Measurements from ENCODE around the gene HSPA13. TPM values are rescaled to one million over a fixed set of nuclear protein-coding genes. Genes with fewer than 3 reads are reported as not detected.

HSPA13 gene
- total RNA-seq, 1 donor from 2014 or later: 95.6 TPM

GRCh38 chr21:14376854-14377253, 6.1 kb downstream of the HSPA13 start:
- no peaks in the 10 kb centered on the region for H3K27me3 ChIP-seq (ENCODE audit: control insufficient read depth, insufficient read depth, low read length)
- H3K4me3 ChIP-seq (ENCODE audit: low read depth, low read length): no peak overlapping the region
- DNase-seq (ENCODE audit: low read depth) (no peak), FAIRE-seq (no peak)
- no peak for TF ChIP-seq CTCF (IDR thresholded peaks at IDR 0.05; ENCODE audit: insufficient read depth, low read length, severe bottlenecking)
- H3K36me3 ChIP-seq (ENCODE audit: control insufficient read depth, insufficient read depth, low read length): peaks cover 10% of the 10 kb centered on the region

- DNase-seq (ENCODE audit: low read depth): no peak
Observed at GRCh38 chr21:14366998-14367397, 15.9 kb downstream of the HSPA13 start.

GRCh38 chr21:14361958-14362357, 21.0 kb downstream of the HSPA13 start:
- Histone ChIP-seq H3K36me3 (ENCODE audit: control insufficient read depth, insufficient read depth, low read length) (no peaks in the 10 kb centered on the region), H3K4me3 (ENCODE audit: low read depth, low read length) (no peak overlapping the region), H3K27me3 (ENCODE audit: control insufficient read depth, insufficient read depth, low read length) (no peaks in the 10 kb centered on the region)
- no peak for TF ChIP-seq CTCF (IDR thresholded peaks at IDR 0.05; ENCODE audit: insufficient read depth, low read length, severe bottlenecking)
- DNase-seq (ENCODE audit: low read depth) (peak; percentile 98), FAIRE-seq (no peak)

More at GRCh38 chr21:14366998-14367397, 15.9 kb downstream of the HSPA13 start:
- FAIRE-seq: no peak
- H3K36me3 ChIP-seq (ENCODE audit: control insufficient read depth, insufficient read depth, low read length): no peaks in the 10 kb centered on the region
- TF ChIP-seq CTCF (IDR thresholded peaks at IDR 0.05; ENCODE audit: insufficient read depth, low read length, severe bottlenecking): no peak
- H3K4me3 ChIP-seq (ENCODE audit: low read depth, low read length): no peak overlapping the region
- H3K27me3 ChIP-seq (ENCODE audit: control insufficient read depth, insufficient read depth, low read length): no peaks in the 10 kb centered on the region

- DNase-seq (ENCODE audit: low read depth) (peak; percentile 79), FAIRE-seq (no peak)
- no peak overlapping the region for H3K4me3 ChIP-seq (ENCODE audit: low read depth, low read length)
- TF ChIP-seq CTCF (IDR thresholded peaks at IDR 0.05; ENCODE audit: insufficient read depth, low read length, severe bottlenecking): no peak
- H3K36me3 ChIP-seq (ENCODE audit: control insufficient read depth, insufficient read depth, low read length): no peaks in the 10 kb centered on the region
- no peaks in the 10 kb centered on the region for H3K27me3 ChIP-seq (ENCODE audit: control insufficient read depth, insufficient read depth, low read length)
Observed at GRCh38 chr21:14358775-14359174, 24.2 kb downstream of the HSPA13 start.

GRCh38 chr21:14356746-14357145, 26.2 kb downstream of the HSPA13 start:
- TF ChIP-seq CTCF (IDR thresholded peaks at IDR 0.05; ENCODE audit: insufficient read depth, low read length, severe bottlenecking): no peak
- FAIRE-seq (no peak), DNase-seq (ENCODE audit: low read depth) (peak; percentile 89)

GRCh38 chr21:14354515-14354914, 28.4 kb downstream of the HSPA13 start:
- no peak overlapping the region for H3K4me3 ChIP-seq (ENCODE audit: low read depth, low read length)
- H3K27me3 ChIP-seq (ENCODE audit: control insufficient read depth, insufficient read depth, low read length): no peaks in the 10 kb centered on the region
- TF ChIP-seq CTCF (IDR thresholded peaks at IDR 0.05; ENCODE audit: insufficient read depth, low read length, severe bottlenecking): no peak

More at GRCh38 chr21:14356746-14357145, 26.2 kb downstream of the HSPA13 start:
- Histone ChIP-seq H3K36me3 (ENCODE audit: control insufficient read depth, insufficient read depth, low read length) (no peaks in the 10 kb centered on the region), H3K27me3 (ENCODE audit: control insufficient read depth, insufficient read depth, low read length) (no peaks in the 10 kb centered on the region), H3K4me3 (ENCODE audit: low read depth, low read length) (no peak overlapping the region)

More at GRCh38 chr21:14354515-14354914, 28.4 kb downstream of the HSPA13 start:
- H3K36me3 ChIP-seq (ENCODE audit: control insufficient read depth, insufficient read depth, low read length): no peaks in the 10 kb centered on the region
- no peak for DNase-seq (ENCODE audit: low read depth)
- FAIRE-seq: no peak

All from bronchial epithelial cell (primary cell).